Esophagus squamous epithelium (tissue), 4 donors: ENCODE measurements around the gene WDR33.

ENCODE experiments used
- CTCF ChIP-seq, 6 experiments: fragments of 450-650 bp in 4 of 6; fragments of 200-600 bp in 2 of 6; sonication (generic) in 2 of 6; IDR thresholded peaks; one replicate each; pipeline ENCODE4 v1.5.1; 2016 to 2019; ENCODE audit warnings: antibody characterized with exemption in 6 of 6, mild to moderate bottlenecking in 4 of 6, moderate library complexity in 4 of 6
- POLR2A ChIP-seq, 4 donors: fragments of 450-650 bp; IDR thresholded peaks; one replicate each; pipeline ENCODE4 v1.6.1; 2017; ENCODE audit warnings: antibody characterized with exemption in 4 of 4, mild to moderate bottlenecking in 4 of 4, moderate library complexity in 3 of 4

GRCh38 chr2:127701193-127701650 is 109.7 kb downstream of the WDR33 start, which contains the start of gene SFT2D3:
- TF ChIP-seq CTCF (IDR thresholded peaks at IDR 0.05) (peak in 1 of 6 experiments; percentile 7), POLR2A (IDR thresholded peaks at IDR 0.05) (peak in 3 of 4 donors; percentile 51 to 94 (median 93))
